ENCODE results near the gene SLCO2A1.

The SLCO2A1 gene

DNA sequence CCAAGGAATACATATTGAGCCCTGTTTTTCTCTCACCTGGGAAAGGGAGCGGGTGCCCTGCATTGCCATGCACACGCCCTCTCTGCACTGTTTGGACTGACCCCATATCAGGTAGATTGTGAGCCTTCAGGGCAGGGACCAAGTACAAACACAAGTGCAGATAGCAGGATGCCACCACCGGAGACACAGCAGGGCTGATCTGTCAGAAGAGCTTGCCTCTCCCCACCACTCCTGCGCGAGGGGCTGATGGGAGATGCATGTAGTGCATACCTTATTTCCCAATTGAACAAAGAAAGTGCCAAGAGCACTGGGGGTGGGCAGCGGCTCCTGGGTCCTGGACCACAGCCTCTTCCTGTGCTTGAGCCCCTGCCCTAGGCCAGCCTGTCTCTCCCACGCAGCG, 9.0 kb upstream of the SLCO2A1 start:
- Histone ChIP-seq H3K36me3 (no peaks in the 10 kb centered on the region), H3K4me3 (ENCODE audit: low read depth, low read length) (no peak overlapping the region), H3K27me3 (no peaks in the 10 kb centered on the region), H3K4me1 (no peaks in the 10 kb centered on the region), H3K9me3 (no peaks in the 10 kb centered on the region)
- TF ChIP-seq, protein P1, sequence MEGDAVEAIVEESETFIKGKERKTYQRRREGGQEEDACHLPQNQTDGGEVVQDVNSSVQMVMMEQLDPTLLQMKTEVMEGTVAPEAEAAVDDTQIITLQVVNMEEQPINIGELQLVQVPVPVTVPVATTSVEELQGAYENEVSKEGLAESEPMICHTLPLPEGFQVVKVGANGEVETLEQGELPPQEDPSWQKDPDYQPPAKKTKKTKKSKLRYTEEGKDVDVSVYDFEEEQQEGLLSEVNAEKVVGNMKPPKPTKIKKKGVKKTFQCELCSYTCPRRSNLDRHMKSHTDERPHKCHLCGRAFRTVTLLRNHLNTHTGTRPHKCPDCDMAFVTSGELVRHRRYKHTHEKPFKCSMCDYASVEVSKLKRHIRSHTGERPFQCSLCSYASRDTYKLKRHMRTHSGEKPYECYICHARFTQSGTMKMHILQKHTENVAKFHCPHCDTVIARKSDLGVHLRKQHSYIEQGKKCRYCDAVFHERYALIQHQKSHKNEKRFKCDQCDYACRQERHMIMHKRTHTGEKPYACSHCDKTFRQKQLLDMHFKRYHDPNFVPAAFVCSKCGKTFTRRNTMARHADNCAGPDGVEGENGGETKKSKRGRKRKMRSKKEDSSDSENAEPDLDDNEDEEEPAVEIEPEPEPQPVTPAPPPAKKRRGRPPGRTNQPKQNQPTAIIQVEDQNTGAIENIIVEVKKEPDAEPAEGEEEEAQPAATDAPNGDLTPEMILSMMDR (IDR thresholded peaks at IDR 0.05; ENCODE audit: low read depth, low read length): no peak
- no peak for DNase-seq

DNA sequence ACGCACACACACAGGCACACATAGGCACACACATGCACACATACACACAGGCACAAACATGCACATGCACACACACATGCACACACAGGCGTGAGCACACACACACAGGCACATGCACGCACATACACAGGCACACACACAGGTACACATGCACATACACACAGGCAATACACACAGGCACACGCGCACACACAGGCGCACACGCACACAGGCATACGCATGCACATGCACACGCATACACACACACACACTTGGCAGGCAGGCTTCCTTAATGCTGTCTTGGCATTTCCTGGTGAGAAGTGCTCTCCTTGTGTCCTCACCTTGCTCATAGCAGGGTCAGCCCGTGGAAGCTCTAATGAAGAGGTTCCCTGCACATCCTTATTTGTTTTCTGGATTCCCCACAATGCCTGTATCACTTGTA, 8.4 kb upstream of the SLCO2A1 start:
- DNase-seq: no peak
- Histone ChIP-seq H3K27me3 (no peaks in the 10 kb centered on the region), H3K36me3 (no peaks in the 10 kb centered on the region), H3K4me3 (ENCODE audit: low read depth, low read length) (no peak overlapping the region), H3K9me3 (no peaks in the 10 kb centered on the region), H3K4me1 (no peaks in the 10 kb centered on the region)
- TF ChIP-seq, protein P1 (IDR thresholded peaks at IDR 0.05; ENCODE audit: low read depth, low read length): no peak

DNA sequence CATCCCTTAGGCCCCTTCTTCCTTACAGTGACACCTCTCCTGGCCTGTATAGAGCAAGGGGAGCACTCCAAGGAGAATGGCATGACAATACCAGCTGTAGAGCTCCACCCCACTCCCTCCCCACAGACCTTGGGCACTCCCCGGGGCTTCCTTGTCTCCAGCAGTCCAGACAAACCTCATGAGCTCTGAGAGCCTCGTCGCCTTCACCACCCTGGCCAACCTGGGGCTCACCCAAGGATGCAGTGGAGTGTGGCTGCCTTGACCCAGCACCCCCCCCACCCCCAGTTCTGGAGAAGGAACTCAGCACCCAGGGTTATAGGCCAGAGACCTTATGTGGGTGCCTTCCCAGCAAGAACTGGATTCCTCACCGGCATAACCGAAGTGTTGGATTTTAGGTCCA, 7.4 kb upstream of the SLCO2A1 start:
- TF ChIP-seq, protein P1 (IDR thresholded peaks at IDR 0.05; ENCODE audit: low read depth, low read length): no peak
- H3K4me3 ChIP-seq (ENCODE audit: low read depth, low read length): no peak overlapping the region
- no peaks in the 10 kb centered on the region for H3K9me3 ChIP-seq

DNA sequence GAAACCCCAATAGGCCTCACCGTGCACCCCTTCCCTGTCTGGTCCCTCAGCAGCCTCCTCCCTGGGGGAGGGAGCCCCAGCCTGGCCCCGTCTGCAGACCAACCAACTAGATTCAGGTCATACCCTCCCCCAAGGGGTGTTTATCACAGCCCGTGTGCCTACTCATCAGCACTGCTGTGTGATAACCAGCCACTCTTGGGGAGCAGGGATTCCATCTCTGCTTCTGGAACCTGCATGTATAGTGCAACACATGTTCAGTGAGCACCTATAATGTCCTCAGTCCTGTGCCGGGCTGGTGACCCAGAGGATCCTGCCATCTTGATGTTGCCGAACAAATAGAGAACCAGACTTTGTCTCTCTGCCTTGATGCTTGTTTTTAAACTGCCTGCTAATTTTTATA, 6.6 kb upstream of the SLCO2A1 start:
- Histone ChIP-seq H3K4me3 (ENCODE audit: low read depth, low read length) (no peak overlapping the region), H3K4me1 (no peaks in the 10 kb centered on the region), H3K9me3 (no peaks in the 10 kb centered on the region), H3K36me3 (no peaks in the 10 kb centered on the region), H3K27me3 (no peaks in the 10 kb centered on the region)
- no peak for DNase-seq
- TF ChIP-seq, protein P1 (IDR thresholded peaks at IDR 0.05; ENCODE audit: low read depth, low read length): no peak

More for the DNA sequence above, 7.4 kb upstream of the SLCO2A1 start:
- Histone ChIP-seq H3K36me3 (no peaks in the 10 kb centered on the region), H3K27me3 (no peaks in the 10 kb centered on the region), H3K4me1 (no peaks in the 10 kb centered on the region)
- DNase-seq: no peak

DNA sequence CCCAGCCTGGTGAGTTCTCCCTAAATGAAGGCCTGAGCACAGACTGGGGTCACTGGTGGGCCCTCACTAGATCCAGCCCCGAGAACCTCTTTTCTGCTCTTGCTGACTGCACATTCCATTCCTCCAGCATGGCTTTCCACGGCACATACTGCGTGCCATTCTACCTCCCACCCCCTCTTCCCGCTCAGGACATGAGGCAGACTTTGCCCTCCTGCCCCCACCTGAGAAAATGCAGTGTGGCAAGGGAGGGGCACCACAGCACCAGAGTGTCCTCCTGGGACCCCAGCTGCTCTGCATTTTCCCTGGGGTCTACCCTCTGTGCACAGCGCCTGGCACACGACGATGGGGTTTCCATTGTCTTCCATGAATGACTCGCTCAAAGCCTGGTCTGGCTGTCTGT, 6.1 kb upstream of the SLCO2A1 start:
- no peak overlapping the region for H3K4me3 ChIP-seq (ENCODE audit: low read depth, low read length)
- no peaks in the 10 kb centered on the region for H3K27me3 ChIP-seq
- H3K9me3 ChIP-seq: no peaks in the 10 kb centered on the region
- TF ChIP-seq, protein P1 (IDR thresholded peaks at IDR 0.05; ENCODE audit: low read depth, low read length): no peak
- no peaks in the 10 kb centered on the region for H3K36me3 ChIP-seq
- H3K4me1 ChIP-seq: no peaks in the 10 kb centered on the region
- no peak for DNase-seq

DNA sequence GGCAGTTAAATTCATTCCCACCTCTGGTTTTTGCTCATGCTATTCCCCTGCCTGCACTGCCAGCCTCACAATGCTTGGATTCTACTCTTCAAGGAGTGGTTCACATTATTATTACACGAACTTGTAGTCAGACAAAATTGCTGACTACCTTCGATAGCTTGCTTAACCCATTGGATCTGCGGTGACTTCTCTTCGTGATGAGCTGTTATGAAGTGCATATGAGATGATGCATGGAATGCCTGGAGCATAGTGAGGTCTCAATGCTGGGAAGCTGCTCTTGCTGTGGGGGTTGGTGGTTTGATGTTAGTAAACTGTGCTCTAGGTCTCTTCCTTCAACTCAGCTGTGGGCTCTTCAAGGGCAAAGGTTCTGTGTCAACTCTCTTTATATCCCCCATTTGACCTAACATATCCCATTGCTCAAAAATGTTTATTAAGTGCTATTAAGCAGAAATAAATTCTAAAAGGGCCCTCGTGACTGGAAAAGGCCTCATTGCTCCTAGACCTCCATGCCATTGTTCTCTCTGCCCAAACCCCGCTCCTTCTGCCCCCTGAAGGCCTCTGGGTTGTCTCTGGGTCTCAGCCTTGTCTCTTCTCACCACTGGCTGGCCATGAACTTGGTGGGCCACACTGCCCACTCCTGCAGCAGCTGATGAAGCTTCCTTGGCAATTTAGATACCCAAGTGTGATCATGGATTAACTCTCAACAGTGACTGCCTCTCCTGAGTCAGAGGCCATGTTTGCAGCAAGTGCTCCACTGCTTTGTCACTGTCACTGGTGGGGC, 4.5 kb upstream of the SLCO2A1 start:
- Histone ChIP-seq H3K36me3 (no peaks in the 10 kb centered on the region), H3K27me3 (peaks cover 11% of the 10 kb centered on the region), H3K4me1 (no peaks in the 10 kb centered on the region), H3K4me3 (ENCODE audit: low read depth, low read length) (no peak overlapping the region), H3K9me3 (no peaks in the 10 kb centered on the region)
- TF ChIP-seq, protein P1 (IDR thresholded peaks at IDR 0.05; ENCODE audit: low read depth, low read length): no peak
- no peak for DNase-seq

All from BE2C (cell line).